ENCODE data around the gene ANGEL1. TPM values are rescaled to one million over a fixed set of nuclear protein-coding genes. Genes with fewer than 3 reads are reported as not detected.

Gene ANGEL1
- total and polyA plus RNA-seq, 2 of the 13 experiments (the other 11 are each of a cell fraction or from before 2014, with no cell fraction given), result 14.3 to 20.1 TPM

DNA sequence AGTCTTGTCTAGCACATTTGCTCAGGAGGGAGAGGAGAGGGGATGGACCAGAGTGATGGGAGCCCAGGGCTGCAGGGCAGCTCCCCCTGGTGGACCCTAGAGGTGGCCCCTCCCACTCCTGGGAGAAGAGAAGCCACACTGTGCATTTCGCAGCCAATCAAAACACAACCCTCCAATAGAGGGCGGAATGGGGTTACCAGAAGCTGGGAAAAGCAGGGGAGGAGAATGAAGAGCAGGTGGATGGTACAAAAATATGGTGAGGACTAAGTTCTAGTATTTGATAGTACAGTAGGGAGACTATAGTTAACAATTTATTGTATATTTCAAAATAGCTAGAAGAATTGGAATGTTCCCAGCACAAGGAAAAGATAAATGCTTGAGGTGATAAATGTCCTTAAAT lies 27.8 kb downstream of the ANGEL1 start (continued):
- TF ChIP-seq, protein P1, sequence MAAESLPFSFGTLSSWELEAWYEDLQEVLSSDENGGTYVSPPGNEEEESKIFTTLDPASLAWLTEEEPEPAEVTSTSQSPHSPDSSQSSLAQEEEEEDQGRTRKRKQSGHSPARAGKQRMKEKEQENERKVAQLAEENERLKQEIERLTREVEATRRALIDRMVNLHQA (CRISPR knock-in tag; IDR thresholded peaks at IDR 0.05), result no peak
- TF ChIP-seq, protein P2, sequence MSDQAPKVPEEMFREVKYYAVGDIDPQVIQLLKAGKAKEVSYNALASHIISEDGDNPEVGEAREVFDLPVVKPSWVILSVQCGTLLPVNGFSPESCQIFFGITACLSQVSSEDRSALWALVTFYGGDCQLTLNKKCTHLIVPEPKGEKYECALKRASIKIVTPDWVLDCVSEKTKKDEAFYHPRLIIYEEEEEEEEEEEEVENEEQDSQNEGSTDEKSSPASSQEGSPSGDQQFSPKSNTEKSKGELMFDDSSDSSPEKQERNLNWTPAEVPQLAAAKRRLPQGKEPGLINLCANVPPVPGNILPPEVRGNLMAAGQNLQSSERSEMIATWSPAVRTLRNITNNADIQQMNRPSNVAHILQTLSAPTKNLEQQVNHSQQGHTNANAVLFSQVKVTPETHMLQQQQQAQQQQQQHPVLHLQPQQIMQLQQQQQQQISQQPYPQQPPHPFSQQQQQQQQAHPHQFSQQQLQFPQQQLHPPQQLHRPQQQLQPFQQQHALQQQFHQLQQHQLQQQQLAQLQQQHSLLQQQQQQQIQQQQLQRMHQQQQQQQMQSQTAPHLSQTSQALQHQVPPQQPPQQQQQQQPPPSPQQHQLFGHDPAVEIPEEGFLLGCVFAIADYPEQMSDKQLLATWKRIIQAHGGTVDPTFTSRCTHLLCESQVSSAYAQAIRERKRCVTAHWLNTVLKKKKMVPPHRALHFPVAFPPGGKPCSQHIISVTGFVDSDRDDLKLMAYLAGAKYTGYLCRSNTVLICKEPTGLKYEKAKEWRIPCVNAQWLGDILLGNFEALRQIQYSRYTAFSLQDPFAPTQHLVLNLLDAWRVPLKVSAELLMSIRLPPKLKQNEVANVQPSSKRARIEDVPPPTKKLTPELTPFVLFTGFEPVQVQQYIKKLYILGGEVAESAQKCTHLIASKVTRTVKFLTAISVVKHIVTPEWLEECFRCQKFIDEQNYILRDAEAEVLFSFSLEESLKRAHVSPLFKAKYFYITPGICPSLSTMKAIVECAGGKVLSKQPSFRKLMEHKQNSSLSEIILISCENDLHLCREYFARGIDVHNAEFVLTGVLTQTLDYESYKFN (CRISPR knock-in tag; conservative IDR thresholded peaks at IDR 0.05), result no peak
- no peak for TF ChIP-seq MEF2D (CRISPR knock-in tag; IDR thresholded peaks at IDR 0.05)
- TF ChIP-seq ONECUT2 (CRISPR knock-in tag; IDR thresholded peaks at IDR 0.05), result no peak
- TF ChIP-seq ZFAT (CRISPR knock-in tag; conservative IDR thresholded peaks at IDR 0.05), result no peak
- TF ChIP-seq GTF3A (CRISPR knock-in tag; conservative IDR thresholded peaks at IDR 0.05), result no peak
- TF ChIP-seq, protein P3, sequence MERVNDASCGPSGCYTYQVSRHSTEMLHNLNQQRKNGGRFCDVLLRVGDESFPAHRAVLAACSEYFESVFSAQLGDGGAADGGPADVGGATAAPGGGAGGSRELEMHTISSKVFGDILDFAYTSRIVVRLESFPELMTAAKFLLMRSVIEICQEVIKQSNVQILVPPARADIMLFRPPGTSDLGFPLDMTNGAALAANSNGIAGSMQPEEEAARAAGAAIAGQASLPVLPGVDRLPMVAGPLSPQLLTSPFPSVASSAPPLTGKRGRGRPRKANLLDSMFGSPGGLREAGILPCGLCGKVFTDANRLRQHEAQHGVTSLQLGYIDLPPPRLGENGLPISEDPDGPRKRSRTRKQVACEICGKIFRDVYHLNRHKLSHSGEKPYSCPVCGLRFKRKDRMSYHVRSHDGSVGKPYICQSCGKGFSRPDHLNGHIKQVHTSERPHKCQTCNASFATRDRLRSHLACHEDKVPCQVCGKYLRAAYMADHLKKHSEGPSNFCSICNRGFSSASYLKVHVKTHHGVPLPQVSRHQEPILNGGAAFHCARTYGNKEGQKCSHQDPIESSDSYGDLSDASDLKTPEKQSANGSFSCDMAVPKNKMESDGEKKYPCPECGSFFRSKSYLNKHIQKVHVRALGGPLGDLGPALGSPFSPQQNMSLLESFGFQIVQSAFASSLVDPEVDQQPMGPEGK (CRISPR knock-in tag; IDR thresholded peaks at IDR 0.05), result 0 out of 2 replicates have a peak, but pooled peaks have one; percentile 15
- no peak for TF ChIP-seq ZNF790 (CRISPR knock-in tag; IDR thresholded peaks at IDR 0.05; ENCODE audit: borderline replicate concordance)
- no peak for TF ChIP-seq BCL6 (CRISPR knock-in tag; IDR thresholded peaks at IDR 0.05)
- peak; percentile 61; the same call in 1 of the 2 replicates for TF ChIP-seq NFYC (CRISPR knock-in tag; IDR thresholded peaks at IDR 0.05)
- TF ChIP-seq ZNF547 (CRISPR knock-in tag; IDR thresholded peaks at IDR 0.05), result no peak
- peak; percentile 58 for TF ChIP-seq NFYB (CRISPR knock-in tag; IDR thresholded peaks at IDR 0.05)
- TF ChIP-seq, protein P4, sequence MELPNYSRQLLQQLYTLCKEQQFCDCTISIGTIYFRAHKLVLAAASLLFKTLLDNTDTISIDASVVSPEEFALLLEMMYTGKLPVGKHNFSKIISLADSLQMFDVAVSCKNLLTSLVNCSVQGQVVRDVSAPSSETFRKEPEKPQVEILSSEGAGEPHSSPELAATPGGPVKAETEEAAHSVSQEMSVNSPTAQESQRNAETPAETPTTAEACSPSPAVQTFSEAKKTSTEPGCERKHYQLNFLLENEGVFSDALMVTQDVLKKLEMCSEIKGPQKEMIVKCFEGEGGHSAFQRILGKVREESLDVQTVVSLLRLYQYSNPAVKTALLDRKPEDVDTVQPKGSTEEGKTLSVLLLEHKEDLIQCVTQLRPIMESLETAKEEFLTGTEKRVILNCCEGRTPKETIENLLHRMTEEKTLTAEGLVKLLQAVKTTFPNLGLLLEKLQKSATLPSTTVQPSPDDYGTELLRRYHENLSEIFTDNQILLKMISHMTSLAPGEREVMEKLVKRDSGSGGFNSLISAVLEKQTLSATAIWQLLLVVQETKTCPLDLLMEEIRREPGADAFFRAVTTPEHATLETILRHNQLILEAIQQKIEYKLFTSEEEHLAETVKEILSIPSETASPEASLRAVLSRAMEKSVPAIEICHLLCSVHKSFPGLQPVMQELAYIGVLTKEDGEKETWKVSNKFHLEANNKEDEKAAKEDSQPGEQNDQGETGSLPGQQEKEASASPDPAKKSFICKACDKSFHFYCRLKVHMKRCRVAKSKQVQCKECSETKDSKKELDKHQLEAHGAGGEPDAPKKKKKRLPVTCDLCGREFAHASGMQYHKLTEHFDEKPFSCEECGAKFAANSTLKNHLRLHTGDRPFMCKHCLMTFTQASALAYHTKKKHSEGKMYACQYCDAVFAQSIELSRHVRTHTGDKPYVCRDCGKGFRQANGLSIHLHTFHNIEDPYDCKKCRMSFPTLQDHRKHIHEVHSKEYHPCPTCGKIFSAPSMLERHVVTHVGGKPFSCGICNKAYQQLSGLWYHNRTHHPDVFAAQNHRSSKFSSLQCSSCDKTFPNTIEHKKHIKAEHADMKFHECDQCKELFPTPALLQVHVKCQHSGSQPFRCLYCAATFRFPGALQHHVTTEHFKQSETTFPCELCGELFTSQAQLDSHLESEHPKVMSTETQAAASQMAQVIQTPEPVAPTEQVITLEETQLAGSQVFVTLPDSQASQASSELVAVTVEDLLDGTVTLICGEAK (IDR thresholded peaks at IDR 0.05), result no peak
- TF ChIP-seq, protein P4 (CRISPR knock-in tag; IDR thresholded peaks at IDR 0.05), result peak; percentile 25; the same call in 1 of the 2 replicates
- TF ChIP-seq YY1 (IDR thresholded peaks at IDR 0.05; ENCODE audit: insufficient read depth, insufficient replicate concordance, low read depth, low read length), result peak; percentile 57
- TF ChIP-seq HOXA3 (CRISPR knock-in tag; IDR thresholded peaks at IDR 0.05), result 0 out of 2 replicates have a peak, but pooled peaks have one; percentile 16

Data from HepG2 (cell line).